ENCODE measurements around the gene JAG1.

JAG1 gene

DNA sequence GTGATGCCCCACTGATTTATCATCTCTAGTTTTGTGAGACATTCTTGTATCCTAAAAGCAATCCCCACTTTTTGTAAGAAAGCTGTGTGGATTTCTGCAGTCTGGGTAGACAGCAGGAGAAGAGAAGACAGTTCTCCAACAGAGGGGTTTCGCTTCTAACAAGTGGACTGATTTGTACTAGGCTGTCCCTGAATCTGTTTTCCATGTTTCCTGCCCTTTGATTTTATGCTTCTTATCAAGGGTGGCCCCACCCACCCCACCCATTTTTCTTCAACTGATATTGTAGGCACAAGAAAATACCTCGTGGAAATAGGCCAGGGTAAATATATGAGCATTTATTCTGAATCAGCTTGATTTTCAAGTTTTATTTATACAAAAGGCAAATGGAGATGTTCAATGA, 25.7 kb upstream of the JAG1 start:
- DNase-seq (ENCODE audit: low spot score) = no peak

DNA sequence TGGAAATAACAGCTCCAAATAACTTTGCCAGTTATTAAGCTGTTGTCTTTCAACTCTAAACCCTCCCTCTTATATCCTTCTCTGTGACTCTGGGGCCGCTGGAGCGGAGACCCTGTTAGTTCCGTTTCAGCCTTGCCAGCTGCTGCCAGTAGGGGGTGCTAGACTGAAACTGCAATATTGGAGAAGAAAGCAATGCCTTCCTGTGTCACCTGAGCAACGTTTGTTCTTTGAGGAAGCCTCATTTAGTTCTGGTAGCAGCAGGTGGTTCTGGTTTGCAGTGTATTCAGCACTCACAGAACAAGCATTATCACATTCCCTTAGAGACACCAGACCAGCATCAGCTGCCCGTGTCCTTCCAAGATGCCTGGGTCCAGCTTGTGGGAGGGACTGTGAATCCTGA, 22.9 kb upstream of the JAG1 start:
- DNase-seq (ENCODE audit: low spot score) = no peak

DNA sequence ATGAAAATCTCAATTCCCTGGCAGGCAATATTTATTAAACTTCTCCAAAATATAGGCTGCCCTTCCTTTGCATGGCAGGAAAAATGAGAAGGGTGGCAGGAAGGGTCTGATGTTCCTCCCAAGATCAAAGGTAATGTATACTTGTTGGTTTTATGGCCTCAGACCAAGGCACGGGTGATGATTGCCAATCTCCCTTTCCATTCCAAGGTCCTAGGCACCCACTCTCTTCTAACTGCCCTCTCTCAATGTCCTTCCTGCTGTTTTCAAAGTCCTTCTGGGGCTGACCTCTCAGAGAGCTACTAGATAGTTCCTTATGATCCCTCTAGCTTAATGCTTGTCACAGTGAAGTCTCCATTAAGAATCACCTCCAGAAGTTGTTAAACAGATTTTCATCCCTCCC, 15.6 kb upstream of the JAG1 start:
- no peak for DNase-seq (ENCODE audit: low spot score)

DNA sequence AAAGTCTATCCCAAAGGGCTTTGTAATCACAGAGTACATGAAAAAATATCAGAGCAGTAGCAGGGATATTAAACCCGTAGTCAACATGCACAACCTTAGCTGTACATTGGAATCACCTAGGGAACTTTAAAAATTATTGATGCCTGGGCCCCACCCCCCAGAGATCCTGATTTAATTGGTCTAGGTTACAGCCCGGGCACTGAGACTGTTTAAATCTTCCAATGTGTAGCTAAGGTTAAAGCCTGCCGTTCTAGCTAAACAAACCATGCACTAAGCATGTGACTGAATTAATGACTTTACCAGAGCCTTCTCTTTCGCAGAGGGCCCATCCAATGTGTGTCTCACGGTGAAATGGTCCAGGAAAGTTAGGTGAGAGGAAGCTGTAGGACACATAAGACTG, 14.1 kb upstream of the JAG1 start:
- no peak for DNase-seq (ENCODE audit: low spot score)

DNA sequence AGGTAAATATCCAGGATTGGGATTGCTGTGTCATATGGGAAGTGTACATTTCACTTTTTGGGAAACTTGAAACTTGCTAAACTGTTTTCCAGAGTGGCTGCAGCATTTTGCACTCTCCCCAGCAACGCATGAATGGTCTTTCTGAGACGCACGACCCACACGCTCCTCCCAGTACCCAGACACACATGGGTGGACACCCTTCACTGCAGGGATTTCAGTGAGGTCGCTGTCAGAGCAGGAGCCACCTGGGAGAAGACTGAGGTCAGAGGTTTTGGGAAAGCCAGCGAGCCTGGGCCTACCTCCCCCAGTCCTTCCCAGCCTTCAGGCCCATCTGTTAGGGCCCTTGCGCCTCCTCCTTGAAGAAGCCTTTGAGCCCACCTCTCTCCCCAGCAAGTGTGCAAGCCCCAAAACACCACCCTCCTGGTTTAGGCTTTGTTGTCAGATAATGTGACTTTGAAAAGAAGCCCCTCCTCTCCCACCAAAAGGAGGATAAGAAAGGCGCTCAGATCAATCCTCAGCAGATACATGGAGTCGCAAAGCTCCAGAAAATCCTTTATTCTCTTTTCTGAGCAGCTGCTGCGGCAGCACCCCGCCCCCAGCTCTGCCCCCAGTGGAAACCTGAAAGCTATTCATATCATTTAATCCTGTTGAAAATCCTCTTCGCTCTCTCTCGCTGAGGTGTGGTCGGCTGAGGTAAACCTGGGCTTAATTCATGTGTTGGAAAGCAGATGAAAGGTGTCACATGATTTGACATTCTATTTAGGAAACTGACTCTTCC, 12.7 kb upstream of the JAG1 start:
- peak; percentile 49 for DNase-seq (ENCODE audit: low spot score)

DNA sequence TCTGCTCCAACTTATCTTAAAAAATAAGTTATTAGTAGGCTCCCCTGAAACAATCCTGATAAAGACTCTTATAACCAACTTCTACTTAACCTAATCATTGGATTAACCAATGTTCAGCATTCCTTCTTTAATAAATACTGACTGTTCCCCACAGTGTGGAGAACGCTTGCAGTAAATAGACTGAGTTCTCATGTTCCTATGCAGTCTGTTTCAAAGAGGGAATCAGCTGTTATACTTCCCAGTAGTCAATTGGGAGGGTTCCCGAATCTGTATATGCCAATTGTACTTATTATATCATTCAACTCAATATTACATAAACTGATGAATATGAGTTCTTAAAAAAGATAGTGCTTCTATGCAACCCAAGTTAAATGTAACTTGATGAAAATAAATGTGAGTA, 9.7 kb upstream of the JAG1 start:
- DNase-seq (ENCODE audit: low spot score) = no peak

DNA sequence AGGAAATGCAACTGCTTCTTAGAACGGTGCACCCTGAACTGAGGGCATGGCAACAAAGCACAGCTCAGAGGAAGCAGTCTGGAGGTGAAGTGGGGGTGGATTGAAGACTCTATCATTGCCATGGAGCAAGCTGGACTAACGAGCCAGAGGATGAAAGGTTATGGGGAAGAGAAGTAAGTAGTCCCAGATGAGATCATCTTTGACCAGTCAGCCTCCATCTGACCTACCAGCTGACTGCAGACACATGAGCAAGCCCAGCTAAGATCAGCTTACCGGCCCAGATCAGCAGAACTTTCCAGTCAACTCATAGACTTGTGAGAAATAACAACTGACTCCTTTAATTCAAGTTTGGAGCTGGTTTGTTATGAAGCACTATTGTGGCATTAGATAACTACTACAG, 9.1 kb upstream of the JAG1 start:
- peak; percentile 36 for DNase-seq (ENCODE audit: low spot score)

DNA sequence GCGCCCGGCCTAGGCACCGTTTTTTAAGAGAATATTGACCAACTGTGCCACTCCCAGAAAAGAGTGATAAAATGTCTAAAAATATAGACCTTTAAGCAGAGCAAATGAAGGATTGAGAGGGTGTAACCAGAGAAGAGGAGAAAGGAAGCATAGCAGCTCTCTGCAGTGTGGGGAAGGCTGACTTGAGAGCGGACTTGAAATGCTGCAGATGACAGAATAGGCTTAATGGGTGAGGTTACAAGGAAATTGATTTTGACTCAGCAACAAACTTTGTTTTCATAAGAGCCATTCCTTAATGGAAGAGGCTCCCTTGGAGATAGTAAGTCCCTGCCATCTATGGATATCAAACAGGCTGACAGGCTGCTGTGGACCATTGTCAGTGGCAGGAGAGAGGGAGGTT, 7.7 kb upstream of the JAG1 start:
- no peak for DNase-seq (ENCODE audit: low spot score)

DNA sequence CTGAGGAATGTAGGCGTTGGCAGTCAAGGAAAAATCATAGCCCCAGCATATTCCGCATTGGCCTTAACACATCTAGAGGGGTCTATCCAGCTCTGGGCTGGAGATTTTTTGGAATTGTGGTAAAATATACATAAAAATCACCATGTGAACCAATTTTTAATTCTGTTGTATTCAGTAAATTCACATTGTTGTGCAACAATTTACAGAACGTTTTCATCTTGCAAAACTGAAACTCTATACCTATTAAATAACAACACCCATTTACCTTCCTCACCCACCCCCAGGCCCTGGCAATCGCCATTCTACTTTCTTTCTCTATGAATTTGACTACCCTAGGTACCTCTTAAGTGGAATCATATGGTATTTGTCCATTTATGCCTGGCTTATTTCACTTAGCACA, 6.8 kb upstream of the JAG1 start:
- no peak for DNase-seq (ENCODE audit: low spot score)

DNA sequence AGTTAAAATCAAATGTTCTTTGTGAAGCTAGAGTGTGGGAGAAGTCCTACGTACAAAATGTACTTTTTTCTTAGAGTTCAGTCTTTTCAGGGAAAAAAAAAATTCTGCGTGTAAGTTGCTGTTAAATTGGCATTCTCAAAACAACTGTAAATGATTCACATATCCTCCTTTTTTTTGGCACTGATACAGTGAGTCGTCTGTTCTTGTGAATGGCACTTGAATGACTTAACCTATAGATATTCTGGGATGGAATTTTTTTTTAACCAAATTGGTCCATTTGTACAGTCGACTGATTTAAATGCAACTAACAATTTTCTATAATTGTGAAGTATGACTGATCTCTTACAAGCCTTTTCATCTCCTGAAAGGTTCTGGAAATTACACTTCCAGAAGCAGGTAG, 5.5 kb upstream of the JAG1 start:
- DNase-seq (ENCODE audit: low spot score) = peak; percentile 47

DNA sequence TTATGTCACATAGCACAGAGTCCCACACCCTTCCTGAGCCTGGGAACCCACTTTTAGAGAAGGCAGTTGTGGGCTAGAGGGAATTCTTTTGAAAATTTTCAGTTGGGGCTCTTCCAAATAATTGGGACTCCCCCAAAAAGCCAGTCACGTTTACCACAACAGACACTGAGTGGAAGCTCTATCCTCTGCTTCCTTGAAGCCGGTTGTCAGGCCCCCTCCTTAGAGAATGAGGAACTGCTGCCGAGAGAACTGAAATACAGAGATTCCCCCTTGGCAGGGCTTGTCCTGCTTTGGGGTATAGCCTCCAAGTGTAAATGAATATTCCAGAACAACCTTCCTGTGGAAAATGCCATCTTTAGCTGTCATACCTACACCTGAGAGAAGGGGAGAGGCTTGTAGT, 2.7 kb upstream of the JAG1 start:
- no peak for DNase-seq (ENCODE audit: low spot score)

DNA sequence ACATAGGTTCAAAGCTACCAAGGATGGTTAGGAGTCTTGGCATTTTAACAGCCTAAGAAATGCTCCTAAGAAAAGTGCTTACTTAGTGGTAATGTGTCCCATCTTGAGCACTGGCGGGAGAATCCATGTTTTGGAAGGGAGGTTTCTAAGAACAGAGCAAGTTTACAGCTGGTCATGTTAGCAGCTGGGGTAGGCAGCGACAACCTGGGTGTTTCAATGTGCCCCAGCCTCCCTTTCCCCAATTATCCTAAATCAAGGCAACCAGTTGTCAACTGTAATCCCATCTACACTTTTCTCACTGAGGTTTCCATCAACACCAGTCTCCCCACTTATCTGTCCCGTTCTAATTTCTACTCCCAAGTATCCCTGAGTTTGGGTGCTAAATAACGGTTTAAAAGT, 1.6 kb upstream of the JAG1 start:
- no peak for DNase-seq (ENCODE audit: low spot score)

DNA sequence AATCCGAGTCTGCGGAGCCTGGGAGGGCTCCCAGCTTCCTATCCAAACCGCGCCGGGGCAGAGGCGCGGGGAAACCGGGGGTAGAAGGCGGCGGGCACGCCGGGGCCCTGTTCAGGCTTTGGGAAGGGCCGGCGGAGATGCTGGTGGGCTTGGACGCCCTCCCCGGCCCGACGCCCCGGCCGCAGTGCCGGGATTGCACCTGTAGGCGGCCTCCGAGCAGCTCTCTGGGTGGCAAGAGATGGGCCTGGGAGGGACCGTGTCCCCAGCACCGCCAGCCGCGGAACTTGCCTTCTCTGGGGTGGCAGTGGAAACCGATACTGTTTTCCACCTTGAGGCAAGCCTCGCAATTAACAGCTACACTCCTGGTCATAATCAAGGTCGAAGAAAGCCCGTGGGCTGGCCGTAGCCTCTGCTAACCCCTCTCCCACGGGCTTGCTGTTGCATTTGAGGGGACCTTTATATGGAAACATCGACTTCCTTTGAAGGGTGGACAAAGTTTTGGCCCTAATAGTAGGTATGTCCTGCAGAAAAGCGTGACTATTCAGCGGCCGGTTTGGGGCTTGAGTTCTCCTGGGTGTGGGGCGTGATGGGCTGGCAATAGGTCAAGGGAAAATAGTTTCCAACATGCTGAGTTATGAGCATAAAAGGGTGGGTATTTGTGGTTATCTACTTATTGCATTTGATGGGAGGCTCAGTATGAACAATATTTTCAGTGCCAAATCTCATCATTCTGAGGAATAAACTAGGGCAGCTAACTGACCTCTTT, 1.1 kb upstream of the JAG1 start:
- peak; percentile 85 for DNase-seq (ENCODE audit: low spot score)

DNA sequence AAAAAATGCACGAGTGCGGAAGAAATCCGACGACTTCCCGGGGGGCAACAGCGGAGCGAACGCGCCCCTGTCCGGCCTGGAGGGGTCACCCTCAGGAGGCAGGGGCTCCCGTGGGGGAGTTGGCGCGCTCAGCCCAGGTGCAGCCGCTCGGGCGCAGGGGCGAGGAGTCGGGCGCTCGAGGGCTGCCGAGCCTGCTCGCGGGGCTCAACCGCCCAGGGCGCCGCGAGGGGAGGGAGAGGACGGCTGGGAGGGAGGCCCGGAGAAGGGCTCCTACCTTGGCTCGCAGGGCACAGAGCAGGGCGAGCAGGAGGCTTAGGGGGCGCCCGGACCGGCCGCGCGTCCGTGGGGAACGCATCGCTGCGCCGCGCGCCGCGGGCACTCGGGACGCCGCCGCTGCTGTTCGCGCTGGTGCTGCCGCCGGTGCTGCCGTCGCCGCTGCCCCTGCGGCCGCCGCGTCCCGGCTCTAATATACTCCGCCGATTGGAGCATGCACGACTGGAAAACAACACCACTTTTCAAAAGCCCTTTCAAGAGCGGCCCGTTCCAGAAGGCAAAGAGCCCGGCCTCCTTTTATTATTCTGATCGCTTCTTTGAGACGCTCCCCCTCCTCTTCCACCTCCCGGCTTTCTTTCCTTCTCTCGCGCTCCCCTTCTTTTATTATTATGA, 490 bp downstream of the JAG1 start:
- DNase-seq (ENCODE audit: low spot score) = no peak

DNA sequence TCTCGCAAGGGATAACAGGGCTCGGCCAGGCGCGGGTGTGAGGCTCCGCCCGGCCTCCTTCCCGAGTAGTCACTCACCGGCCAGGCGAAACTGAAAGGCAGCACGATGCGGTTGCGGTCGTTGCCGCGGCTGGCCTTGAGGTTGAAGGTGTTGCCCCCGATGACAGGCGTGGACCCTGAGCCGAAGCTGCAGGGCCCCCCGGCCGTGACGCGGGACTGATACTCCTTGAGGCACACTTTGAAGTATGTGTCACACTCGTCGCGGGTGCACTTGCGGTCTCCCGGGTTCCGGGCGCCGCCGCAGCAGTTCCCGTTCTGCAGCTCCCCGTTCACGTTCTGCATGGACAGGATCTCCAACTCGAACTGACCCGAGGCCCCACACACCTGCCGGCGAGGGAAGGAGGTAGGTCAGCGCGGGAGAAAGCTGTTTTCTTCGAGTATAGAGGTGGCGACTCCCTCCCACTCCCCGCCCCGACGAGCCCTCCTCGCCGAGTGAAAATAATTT, 1.1 kb downstream of the JAG1 start:
- peak; percentile 72 for DNase-seq (ENCODE audit: low spot score)

DNA sequence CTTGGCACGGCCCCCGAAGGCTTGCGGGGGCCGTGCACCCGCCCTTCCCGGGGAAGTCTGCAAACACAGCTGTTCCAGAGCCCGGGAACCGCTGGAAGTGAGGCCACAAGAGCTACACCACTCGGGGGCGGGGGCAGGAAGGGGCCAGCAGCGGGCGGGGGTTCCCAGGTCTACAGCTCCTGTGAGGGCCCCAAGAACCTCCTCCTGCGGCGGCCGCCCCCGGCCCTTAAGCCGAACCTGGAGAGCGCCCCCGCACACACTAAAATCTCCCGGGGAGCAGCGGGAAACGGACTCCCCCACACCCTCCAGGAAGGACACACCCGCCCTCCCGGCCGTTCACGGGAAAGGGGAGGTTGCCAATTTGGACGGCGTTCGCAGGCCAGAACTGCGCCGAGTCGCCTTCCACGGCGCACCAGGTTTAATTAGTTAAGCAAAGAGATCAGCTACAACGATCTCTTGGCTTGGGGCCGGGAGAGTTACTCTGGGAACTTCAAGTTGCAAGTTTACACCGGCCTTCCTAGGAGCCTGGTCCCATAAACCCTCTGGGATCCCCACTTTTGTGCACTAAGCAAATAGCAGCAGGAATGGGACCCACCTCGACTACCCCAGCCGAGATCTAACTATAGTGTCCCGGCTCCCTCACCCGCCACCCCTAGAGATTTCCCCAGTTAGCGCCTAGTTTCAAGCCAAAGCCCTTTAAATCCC, 1.7 kb downstream of the JAG1 start:
- DNase-seq (ENCODE audit: low spot score) = no peak

DNA sequence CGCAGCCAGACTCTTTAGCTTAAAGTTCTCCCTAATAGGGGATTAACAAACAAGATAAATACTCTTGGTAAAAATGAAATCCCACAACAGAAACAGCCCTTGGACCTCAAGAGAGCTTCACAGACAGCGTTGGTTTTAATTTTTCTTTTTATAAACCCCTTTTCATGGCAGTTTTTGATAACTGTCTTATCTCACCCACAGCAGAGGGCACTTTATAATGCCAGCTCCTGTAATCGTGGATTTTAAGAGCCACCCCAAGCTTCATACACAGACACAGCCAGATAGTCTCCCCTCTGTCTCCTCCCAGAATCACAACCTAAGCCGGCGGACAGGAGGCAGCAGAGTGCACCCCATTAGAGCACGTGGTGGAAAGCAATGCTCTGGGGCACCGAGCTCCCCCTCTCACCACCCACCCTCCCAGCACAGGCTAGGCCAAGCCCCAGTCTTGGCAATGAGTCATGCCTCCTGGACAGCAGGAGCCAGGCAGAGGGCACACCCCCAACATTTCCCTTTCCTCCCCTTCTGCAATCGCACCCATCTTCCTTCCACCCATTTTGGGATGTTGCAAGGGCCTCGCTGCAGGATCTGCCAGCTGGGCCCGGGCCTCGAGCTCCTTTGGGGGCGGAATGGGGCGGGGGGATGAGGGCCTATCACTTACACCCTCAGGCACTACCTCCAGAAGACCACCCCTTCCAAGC, 2.4 kb downstream of the JAG1 start:
- DNase-seq (ENCODE audit: low spot score) = peak; percentile 91

DNA sequence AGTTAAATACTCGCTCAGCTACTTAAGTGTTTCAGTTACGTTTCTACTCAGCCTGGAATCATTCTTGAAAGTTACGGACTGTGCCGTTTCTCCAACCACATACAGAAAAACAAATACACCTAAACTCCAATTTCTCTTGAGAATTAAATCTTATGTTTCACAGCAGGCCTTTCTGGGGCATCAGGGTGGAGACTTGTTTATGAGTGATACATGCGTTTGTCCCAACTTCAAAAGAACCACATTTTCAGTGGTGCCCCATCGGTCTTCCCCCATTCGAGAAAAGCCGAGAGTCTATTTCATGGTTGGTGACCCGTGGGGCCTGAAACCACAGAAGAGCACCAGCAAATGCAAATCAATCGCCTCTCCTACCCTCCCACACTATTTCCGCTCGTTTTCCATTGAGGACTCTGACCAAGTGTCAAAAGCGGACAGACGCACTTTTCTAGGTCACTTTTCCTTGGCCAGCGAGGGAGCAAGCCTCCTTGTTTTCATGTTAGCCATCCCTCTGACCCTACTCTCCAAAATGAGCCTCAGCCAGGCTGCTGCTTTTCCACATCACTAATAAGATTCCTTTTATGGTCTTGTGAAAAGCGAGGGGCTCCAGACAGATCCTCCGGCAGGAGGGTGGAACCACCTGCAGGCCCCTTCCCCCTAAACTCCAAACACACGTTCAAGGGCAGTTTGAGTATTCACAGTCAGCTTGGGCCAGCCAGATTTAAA, 3.1 kb downstream of the JAG1 start:
- DNase-seq (ENCODE audit: low spot score) = peak; percentile 73

DNA sequence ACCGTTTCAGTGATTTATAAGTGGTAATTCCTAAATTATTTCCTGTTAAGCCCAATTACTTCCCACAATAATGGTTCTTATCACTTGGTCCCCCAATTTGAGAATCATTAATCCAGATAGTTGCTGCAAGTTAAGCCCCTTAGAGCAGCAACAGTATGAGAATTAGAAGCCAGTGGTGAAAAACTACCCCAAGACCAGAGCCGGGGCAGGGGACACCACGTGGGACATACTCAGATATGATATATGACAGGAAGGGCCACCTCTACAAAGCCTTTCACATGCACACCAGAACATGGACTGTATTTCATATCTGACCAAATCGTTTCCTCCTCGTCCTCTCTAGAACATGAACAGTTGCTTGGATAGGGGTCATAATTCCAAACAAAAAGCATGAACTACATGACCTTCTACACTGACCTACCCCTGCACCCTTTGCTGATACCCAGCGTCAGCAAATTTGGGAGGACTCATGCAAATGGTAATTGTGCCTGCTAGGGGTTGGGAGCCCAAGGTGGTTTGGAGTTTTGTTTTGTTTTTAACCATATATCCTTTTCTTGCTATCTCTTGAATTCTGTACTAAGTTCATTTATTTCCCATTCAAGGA, 3.9 kb downstream of the JAG1 start:
- no peak for DNase-seq (ENCODE audit: low spot score)

DNA sequence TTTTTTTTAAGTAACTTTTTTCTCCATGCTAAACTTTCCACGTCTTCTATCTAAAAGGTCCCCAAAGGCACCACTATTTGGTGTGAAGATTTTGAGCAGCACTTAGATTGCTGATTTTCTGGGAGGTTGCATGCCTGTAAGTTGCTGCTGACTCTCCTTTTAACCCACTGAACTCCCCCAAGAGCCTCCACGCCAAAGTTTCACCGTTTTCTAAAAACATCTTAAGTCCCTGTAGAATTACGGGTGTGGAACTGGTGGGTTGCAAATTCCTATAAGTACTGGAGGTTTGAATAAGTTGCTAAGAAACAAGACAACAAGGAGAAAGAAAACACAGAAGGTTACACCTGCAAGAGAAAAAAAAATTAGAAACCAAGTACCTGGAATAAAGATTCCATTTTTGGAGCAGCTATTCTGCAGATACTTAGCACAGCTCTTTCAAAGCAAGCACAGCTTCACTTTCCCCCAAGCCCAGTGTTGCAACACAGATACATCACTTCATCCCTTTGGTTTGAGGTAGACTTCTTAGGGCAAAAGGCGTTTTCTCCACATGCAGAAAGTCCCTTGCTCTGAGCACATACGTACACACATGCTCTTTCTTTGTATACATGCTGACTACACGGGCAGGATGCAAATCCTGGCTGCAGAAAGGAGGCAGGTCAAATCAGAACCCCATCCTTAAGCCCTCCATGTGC, 5.0 kb downstream of the JAG1 start:
- no peak for DNase-seq (ENCODE audit: low spot score)

Data from kidney tubule cell (primary cell).